ENCODE results near the gene GSS.

DNA sequence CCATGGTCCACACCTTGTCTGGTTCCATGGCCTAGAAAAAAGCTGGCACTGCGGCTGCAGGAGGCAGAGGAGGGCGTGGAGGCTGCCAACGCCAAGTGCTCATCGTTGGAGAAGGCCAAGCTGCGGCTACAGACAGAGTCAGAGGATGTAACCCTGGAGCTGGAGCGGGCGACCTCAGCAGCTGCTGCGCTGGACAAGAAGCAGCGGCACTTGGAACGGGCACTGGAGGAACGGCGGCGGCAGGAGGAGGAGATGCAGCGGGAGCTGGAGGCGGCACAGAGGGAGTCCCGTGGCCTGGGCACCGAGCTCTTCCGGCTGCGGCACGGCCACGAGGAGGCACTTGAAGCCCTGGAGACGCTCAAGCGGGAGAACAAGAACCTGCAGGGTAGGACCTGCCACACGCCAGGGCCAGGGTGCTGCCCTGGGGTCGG lies 43.4 kb upstream of the GSS start:
- TF ChIP-seq CTCF (IDR thresholded peaks at IDR 0.05) = no peak
- TF ChIP-seq POLR2A (IDR thresholded peaks at IDR 0.05) = no peak

Measured in thyroid gland (tissue), 4 donors.